Measurements from ENCODE around the gene ABCC5. TPM values are rescaled to one million over a fixed set of nuclear protein-coding genes. Genes with fewer than 3 reads are reported as not detected.

Gene ABCC5
- total RNA-seq, 1 donor from 2014 or later: 52.0 TPM

DNA sequence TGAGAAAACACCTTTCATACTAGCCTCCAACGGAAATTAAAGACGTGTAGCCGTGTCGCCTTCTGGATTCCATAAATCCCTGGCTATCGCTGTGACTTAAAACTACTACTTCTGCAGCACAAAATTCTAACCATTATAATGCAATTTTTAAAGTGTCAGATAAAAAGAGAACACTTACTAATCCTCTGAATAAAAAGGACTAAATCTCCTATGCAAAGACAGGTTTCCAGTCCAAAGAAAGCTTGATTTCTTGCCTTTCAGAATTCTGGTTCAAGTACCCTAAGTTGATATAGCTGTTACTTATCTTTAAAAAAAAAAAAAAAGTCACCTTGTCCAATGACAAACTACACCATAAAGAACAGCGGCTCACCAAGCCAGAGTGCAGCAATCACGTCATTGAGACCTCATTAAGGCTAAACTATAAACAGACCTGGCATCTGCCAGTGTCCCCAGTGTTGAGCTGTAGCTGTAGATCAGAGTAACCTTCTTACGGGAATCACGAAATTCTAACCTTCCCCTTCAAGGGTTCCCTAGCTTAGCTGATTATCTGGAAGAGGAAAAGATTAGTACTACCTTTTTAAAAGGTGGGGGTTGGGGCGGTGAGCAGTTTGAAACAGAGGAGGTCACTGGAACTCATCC is 2.2 kb downstream of the ABCC5 start:
- H3K4me3 Mint-ChIP-seq (ENCODE audit: unreplicated experiment): peak overlapping the region; percentile 93
- H3K4me2 ChIP-seq (ENCODE audit: low read length): peak overlapping the region; percentile 88
- H4K20me1 ChIP-seq (ENCODE audit: insufficient read depth, low read length): peaks cover 26% of the 10 kb centered on the region
- DNase-seq (ENCODE audit: low read depth): no peak
- no peaks in the 10 kb centered on the region for H3K9me3 ChIP-seq (ENCODE audit: insufficient read depth, low read depth, low read length)
- no peak for FAIRE-seq
- H3K27me3 ChIP-seq (ENCODE audit: insufficient read depth, low read length): no peaks in the 10 kb centered on the region
- H3K9me3 Mint-ChIP-seq (ENCODE audit: unreplicated experiment): no peaks in the 10 kb centered on the region
- H3K4me1 Mint-ChIP-seq (ENCODE audit: low read depth, unreplicated experiment): peaks cover 16% of the 10 kb centered on the region
- no peak overlapping the region for H3K27ac Mint-ChIP-seq (ENCODE audit: unreplicated experiment)
- H3K4me3 ChIP-seq (ENCODE audit: insufficient read depth, low read depth, low read length): no peak overlapping the region
- H3K4me1 ChIP-seq (ENCODE audit: insufficient read depth, low read length): peaks cover 13% of the 10 kb centered on the region
- H3K27me3 Mint-ChIP-seq (ENCODE audit: low read depth, unreplicated experiment): no peaks in the 10 kb centered on the region
- no peak overlapping the region for H2AFZ ChIP-seq (ENCODE audit: low read depth, low read length)
- no peak overlapping the region for H3K9ac ChIP-seq (ENCODE audit: low read length)
- TF ChIP-seq, protein P1, sequence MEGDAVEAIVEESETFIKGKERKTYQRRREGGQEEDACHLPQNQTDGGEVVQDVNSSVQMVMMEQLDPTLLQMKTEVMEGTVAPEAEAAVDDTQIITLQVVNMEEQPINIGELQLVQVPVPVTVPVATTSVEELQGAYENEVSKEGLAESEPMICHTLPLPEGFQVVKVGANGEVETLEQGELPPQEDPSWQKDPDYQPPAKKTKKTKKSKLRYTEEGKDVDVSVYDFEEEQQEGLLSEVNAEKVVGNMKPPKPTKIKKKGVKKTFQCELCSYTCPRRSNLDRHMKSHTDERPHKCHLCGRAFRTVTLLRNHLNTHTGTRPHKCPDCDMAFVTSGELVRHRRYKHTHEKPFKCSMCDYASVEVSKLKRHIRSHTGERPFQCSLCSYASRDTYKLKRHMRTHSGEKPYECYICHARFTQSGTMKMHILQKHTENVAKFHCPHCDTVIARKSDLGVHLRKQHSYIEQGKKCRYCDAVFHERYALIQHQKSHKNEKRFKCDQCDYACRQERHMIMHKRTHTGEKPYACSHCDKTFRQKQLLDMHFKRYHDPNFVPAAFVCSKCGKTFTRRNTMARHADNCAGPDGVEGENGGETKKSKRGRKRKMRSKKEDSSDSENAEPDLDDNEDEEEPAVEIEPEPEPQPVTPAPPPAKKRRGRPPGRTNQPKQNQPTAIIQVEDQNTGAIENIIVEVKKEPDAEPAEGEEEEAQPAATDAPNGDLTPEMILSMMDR (IDR thresholded peaks at IDR 0.05; ENCODE audit: insufficient read depth, low read depth, low read length): no peak
- no peak for TF ChIP-seq EZH2 (IDR thresholded peaks at IDR 0.05; ENCODE audit: insufficient read depth, low read length)
- peaks cover 32% of the 10 kb centered on the region for H3K79me2 ChIP-seq (ENCODE audit: insufficient read depth, low read length)
- peaks cover 13% of the 10 kb centered on the region for H3K36me3 ChIP-seq (ENCODE audit: insufficient read depth, low read length)
- peaks cover 11% of the 10 kb centered on the region for H3K36me3 Mint-ChIP-seq (ENCODE audit: low read depth, unreplicated experiment)
- H3K27ac ChIP-seq (ENCODE audit: low read depth, low read length): no peak overlapping the region

DNA sequence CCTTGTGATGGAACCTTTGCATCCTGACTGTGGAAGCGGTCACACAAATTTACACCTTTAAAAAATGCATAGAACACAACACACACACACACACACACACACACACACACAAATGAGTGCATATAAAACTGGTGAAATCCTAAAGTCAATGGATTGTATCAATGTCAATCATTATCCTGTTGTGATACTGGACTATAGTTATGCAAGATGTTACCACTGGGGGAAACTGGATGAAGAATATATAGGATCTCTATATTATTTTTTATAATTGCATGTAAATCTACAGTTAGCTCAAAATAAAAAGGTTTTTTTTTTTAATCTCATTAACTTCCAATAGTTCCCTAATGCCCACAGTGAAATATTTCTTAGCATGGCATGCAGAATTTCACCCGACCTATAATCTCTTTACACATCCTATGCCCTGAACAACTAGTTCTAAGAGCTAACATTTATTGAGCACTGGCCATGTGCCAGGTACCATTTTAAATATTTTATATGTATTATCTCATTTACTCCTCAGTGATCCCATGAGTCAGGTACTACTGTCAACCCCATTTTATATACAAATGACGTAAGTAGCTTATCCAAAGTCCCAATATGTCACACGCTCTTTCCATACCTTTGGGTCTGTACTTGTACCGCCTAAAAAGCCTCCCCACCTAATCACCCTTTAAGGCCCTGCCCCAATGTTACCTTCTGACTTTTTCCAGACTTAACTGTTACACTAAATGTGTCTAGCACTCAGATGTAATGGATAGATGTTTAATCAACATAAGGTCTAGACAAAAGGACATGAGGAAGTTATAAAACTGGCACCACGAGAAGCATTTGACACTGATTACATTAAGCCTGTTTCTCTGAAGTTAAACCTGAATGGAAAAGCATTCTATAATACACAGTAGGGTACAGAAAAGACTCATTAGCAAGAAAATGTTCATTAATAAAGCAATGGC is 5.5 kb downstream of the ABCC5 start:
- H3K4me3 Mint-ChIP-seq (ENCODE audit: unreplicated experiment): no peak overlapping the region
- Histone ChIP-seq H3K4me3 (ENCODE audit: insufficient read depth, low read depth, low read length) (no peak overlapping the region), H3K27me3 (ENCODE audit: insufficient read depth, low read length) (no peaks in the 10 kb centered on the region)

More for the DNA sequence above, 5.5 kb downstream of the ABCC5 start:
- H3K36me3 Mint-ChIP-seq (ENCODE audit: low read depth, unreplicated experiment): peaks cover 15% of the 10 kb centered on the region
- no peak for FAIRE-seq
- no peak overlapping the region for H3K27ac ChIP-seq (ENCODE audit: low read depth, low read length)
- DNase-seq (ENCODE audit: low read depth): no peak
- H3K36me3 ChIP-seq (ENCODE audit: insufficient read depth, low read length): peaks cover 24% of the 10 kb centered on the region
- no peaks in the 10 kb centered on the region for H3K9me3 Mint-ChIP-seq (ENCODE audit: unreplicated experiment)
- peaks cover 9% of the 10 kb centered on the region for H3K4me1 ChIP-seq (ENCODE audit: insufficient read depth, low read length)
- no peaks in the 10 kb centered on the region for H3K9me3 ChIP-seq (ENCODE audit: insufficient read depth, low read depth, low read length)
- no peak overlapping the region for H3K27ac Mint-ChIP-seq (ENCODE audit: unreplicated experiment)
- no peaks in the 10 kb centered on the region for H3K27me3 Mint-ChIP-seq (ENCODE audit: low read depth, unreplicated experiment)
- no peak overlapping the region for H3K9ac ChIP-seq (ENCODE audit: low read length)
- peaks cover 26% of the 10 kb centered on the region for H4K20me1 ChIP-seq (ENCODE audit: insufficient read depth, low read length)
- no peak overlapping the region for H3K4me2 ChIP-seq (ENCODE audit: low read length)
- no peak for TF ChIP-seq EZH2 (IDR thresholded peaks at IDR 0.05; ENCODE audit: insufficient read depth, low read length)
- TF ChIP-seq, protein P1 (IDR thresholded peaks at IDR 0.05; ENCODE audit: insufficient read depth, low read depth, low read length): no peak
- H3K4me1 Mint-ChIP-seq (ENCODE audit: low read depth, unreplicated experiment): peaks cover 16% of the 10 kb centered on the region
- H2AFZ ChIP-seq (ENCODE audit: low read depth, low read length): no peak overlapping the region
- H3K79me2 ChIP-seq (ENCODE audit: insufficient read depth, low read length): peaks cover 27% of the 10 kb centered on the region

Data from astrocyte (in vitro differentiated cells and primary cell).